NOMO-1 (cell line): ENCODE results near the gene HDAC10.

Source experiments
- DNase-seq, 2 experiments: peaks; one replicate each; lab custom pipeline; 2025; ENCODE audit not compliant: unreplicated experiment in 2 of 2; lab: John Stamatoyannopoulos, UW

The HDAC10 gene

GRCh38 chr22:50257451-50258360, 6.6 kb upstream of the HDAC10 start:
- DNase-seq: no peak

GRCh38 chr22:50257041-50257440, 6.0 kb upstream of the HDAC10 start:
- DNase-seq: no peak

- no peak for DNase-seq
Observed at GRCh38 chr22:50256258-50256862, 5.3 kb upstream of the HDAC10 start.

- DNase-seq: no peak
Observed at GRCh38 chr22:50255607-50256006, 4.5 kb upstream of the HDAC10 start.

GRCh38 chr22:50255099-50255498, 4.0 kb upstream of the HDAC10 start:
- DNase-seq: no peak

GRCh38 chr22:50253941-50254340, 2.9 kb upstream of the HDAC10 start:
- DNase-seq: no peak

- DNase-seq: no peak
Observed at GRCh38 chr22:50253046-50253915, 2.2 kb upstream of the HDAC10 start.

GRCh38 chr22:50252082-50253045, 1.3 kb upstream of the HDAC10 start:
- peak; percentile 54 to 58 for DNase-seq

- no peak for DNase-seq
Observed at GRCh38 chr22:50251477-50252081, 514 bp upstream of the HDAC10 start.

- no peak for DNase-seq
Observed at GRCh38 chr22:50250249-50250554, 863 bp downstream of the HDAC10 start.

GRCh38 chr22:50249341-50250248, 1.5 kb downstream of the HDAC10 start:
- no peak for DNase-seq

GRCh38 chr22:50248196-50249081, 2.6 kb downstream of the HDAC10 start:
- DNase-seq: no peak

GRCh38 chr22:50247748-50248147, 3.3 kb downstream of the HDAC10 start:
- DNase-seq: peak in 1 of 2 experiments; percentile 26

GRCh38 chr22:50246242-50247175, 4.6 kb downstream of the HDAC10 start:
- no peak for DNase-seq

GRCh38 chr22:50245214-50246072, 5.6 kb downstream of the HDAC10 start:
- DNase-seq: no peak
